HG03095 (cell line): ENCODE data around the gene PHACTR4.
"Not testable (repeated sequence)": the region's sequence is repeated elsewhere in the genome, so short reads cannot be mapped to it uniquely, and the experiment has no call there.

Source experiments
- ATAC-seq: cut with Tn5 transposase; IDR thresholded peaks from one replicate; pipeline ENCODE4 v1.9.1; 2021; ENCODE audit warnings: moderate library complexity; ENCODE audit not compliant: unreplicated experiment

The PHACTR4 gene

DNA sequence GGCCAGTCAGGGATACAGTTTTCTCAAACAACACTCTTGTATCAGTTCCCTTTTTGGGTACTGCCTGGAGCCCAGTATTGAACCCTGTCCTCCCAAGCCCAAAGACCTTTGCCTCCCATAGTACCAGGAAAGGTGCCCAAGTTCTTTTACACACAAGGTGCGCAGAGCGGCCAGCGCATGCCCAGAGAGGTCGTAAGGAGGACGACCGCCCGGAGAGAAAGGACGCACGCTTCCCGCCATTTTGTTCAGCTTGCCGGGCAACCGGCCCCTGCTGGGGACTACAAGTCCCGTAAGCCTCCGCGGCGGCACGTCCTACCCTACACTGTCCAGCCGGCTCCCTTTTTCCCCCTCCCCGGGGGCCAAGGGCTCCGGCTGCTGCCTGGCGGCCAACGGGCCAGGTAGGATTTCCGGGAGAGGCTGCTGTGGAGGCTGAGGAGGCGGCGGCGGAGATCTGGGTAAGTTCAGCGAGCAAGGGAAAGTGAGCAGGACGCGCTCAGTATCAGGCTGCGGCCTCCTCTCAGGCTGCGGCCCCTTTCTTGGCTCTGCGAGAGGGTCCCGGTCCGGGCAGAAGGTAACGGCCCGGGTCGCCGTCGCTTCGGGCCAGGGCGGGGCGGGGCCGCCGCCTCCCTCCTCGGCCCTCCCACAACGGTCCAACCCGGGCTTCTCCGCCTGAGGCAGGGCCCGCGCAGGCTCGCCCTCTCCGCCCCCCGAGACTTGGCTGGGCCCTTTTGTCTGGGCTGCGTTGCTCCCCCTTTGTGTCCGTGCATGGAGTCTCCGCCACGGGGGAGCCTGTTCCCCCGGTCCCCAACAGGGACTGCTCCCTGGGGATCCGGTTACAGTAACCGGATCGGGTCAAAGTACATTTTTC lies at the start of gene PHACTR4:
TSS of gene PHACTR4 (plus strand) at position 370 of the 868 bp plus-strand sequence. CDS start 37,708 bp downstream, outside the sequence.
- peak; percentile 79 for ATAC-seq

GRCh38 chr1:28322194-28322593 lies 47.3 kb upstream of the PHACTR4 start:
- no peak for ATAC-seq

- no peak for ATAC-seq
Observed at GRCh38 chr1:28323720-28324119, 45.8 kb upstream of the PHACTR4 start.

GRCh38 chr1:28326515-28326914 lies 43.0 kb upstream of the PHACTR4 start:
- no peak for ATAC-seq

DNA sequence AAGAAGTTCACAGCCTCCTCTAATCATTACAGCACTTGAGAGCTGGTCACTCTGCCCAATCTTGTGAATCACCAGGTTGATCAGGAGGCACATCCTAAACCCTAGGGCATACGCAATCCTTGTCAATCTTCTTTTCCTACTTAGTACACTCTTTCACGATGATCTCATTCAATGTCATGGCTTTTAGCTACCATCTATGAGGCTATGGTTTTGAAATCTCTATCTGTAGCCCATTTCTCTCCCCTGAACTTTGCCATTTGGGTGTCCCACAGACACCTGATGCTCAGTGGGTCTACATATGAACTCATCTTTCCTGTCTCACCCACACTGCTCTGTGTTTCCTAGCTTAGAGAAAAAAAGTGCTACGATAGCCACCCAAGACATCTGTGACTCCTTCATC lies 42.6 kb upstream of the PHACTR4 start:
- no peak for ATAC-seq

- ATAC-seq, result not testable (repeated sequence)
Observed at GRCh38 chr1:28327431-28327830, 42.1 kb upstream of the PHACTR4 start.

DNA sequence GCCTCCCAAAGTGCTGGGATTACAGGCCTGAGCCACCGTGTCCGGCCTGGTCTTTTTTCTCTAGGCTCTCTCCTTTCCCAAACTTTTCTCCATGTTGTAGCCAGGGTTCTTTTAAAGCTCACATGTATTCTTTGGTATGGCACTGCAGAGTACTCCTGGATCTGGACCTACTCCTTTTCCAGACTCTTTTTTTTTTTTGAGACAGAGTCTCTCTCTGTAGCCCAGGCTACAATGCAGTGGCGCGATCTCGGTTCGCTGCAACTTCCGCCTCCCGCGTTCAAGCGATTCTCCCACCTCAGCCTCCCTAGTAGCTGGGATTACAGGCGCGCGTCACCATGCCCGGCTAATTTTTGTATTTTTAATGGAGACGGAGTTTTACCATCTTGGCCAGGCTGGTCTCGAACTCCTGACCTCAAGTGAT lies 41.3 kb upstream of the PHACTR4 start:
- ATAC-seq, result no peak

GRCh38 chr1:28329395-28330153 lies 40.0 kb upstream of the PHACTR4 start:
- ATAC-seq, result no peak

- no peak for ATAC-seq
Observed at GRCh38 chr1:28338897-28339296, 30.6 kb upstream of the PHACTR4 start.

DNA sequence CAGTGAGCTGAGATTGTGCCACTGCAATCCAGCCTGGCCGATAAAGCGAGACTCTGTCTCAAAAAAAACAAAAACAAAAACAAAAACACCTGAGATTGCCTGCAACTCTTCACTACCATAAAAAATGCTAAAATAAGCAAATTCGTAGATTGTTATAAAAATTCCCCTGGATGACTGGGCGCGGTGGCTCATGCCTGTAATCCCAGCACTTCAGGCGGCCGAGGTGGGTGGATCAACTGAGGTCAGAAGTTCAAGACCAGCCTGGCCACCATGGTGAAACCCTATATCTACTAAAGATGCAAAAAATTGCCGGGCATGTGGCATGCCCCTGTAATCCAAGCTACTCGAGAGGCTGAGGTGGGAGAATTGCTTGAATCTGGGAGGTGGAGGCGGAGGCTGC lies 30.0 kb upstream of the PHACTR4 start:
- no peak for ATAC-seq

GRCh38 chr1:28340221-28340974 lies 29.1 kb upstream of the PHACTR4 start:
- no peak for ATAC-seq

- no peak for ATAC-seq
Observed at GRCh38 chr1:28341591-28341990, 27.9 kb upstream of the PHACTR4 start.

- ATAC-seq, result no peak
Observed at GRCh38 chr1:28343405-28343804, 26.1 kb upstream of the PHACTR4 start.

DNA sequence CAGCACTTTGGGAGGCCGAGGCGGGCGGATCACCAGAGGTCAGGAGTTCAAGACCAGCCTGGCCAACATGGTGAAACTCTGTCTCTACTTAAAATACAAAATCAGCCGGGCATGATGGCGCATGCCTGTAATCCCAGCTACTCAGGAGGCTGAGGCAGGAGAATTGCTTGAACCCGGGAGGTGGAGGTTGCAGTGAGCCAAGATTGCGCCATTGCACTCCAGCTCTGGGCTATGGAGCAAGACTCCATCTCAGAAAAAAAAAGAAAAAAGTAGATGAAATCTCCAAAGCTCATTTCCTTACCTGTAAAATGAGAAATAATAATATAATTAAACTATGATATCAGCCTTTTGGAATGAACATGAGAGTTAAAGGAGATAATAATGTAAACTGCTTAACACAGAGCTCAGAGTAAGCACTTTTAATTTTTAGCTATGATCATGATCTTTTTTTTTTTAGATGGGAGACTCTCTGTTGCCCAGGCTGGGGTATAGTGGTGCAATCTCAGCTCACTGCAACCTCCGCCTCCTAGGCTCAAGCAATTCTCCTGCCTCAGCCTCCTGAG lies 16.2 kb upstream of the PHACTR4 start:
- ATAC-seq, result not testable (repeated sequence)

DNA sequence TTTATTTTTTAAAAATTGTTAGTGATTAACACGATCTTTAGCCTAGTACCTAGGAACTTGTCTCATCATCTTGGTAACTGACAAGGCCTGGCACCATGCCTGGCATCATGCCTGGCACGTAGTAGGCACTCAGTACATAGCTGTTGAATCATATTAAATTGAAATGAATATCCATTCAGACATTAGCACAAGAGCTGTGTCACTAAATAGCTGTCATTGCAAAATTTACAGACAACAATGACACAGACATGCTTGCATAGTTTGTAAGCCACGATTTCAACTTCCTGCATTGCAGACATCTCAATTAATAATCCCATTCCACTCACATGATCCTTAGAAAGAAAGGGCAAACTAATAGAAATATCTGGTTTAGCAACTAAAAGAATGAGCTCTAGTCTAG lies 15.4 kb upstream of the PHACTR4 start:
- ATAC-seq, result no peak

DNA sequence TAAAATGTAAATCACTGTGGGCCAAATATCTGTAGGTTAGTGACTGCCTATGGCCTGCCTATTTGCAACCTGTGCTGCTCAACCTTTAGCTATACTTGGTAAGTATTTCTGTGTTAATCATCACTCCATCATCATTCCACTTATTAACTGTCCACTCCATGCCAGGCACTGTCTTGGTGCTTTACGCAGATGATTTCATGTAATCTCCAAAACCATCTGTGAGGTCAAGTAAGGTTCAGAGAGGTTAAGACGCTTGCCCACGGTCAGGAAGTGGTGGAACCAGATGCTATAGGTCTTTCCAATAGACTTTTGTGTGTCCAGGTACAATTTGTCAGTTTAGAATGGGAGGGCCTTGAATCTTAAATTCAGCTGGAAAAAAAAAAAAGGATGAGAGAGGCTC lies 10.8 kb upstream of the PHACTR4 start:
- no peak for ATAC-seq

GRCh38 chr1:28359592-28360239 lies 9.8 kb upstream of the PHACTR4 start:
- ATAC-seq, result no peak

GRCh38 chr1:28364888-28365287 lies 4.7 kb upstream of the PHACTR4 start:
- ATAC-seq, result no peak

- ATAC-seq, result no peak
Observed at GRCh38 chr1:28365864-28366263, 3.7 kb upstream of the PHACTR4 start.

- not testable (repeated sequence) for ATAC-seq
Observed at GRCh38 chr1:28368608-28369007, 932 bp upstream of the PHACTR4 start.
